Skeletal muscle satellite cell (primary cell): Measurements from ENCODE around the gene EIF3M.
A peak's percentile ranks its signal among the peaks of the same experiment; 100 is the strongest.
"Not testable (repeated sequence)": the region's sequence is repeated elsewhere in the genome, so short reads cannot be mapped to it uniquely, and the experiment has no call there.

Experiments
- H3K27me3 ChIP-seq: 2 replicates; pipeline ENCODE4 v1.7.0; 2013; ENCODE audit warnings: low read length; ENCODE audit not compliant: control insufficient read depth, insufficient read depth
- H3K36me3 ChIP-seq: 2 replicates; pipeline ENCODE4 v1.7.0; 2013; ENCODE audit warnings: mild to moderate bottlenecking, control low read depth, low read length; ENCODE audit not compliant: insufficient read depth
- H3K4me1 ChIP-seq: 2 replicates; pipeline ENCODE4 v1.7.0; 2013; ENCODE audit warnings: low read length; ENCODE audit not compliant: control insufficient read depth, insufficient read depth
- H3K4me2 ChIP-seq: 2 replicates; pipeline ENCODE4 v1.7.0; 2013; ENCODE audit warnings: mild to moderate bottlenecking, low read length
- H3K4me3 ChIP-seq: 2 replicates; pipeline ENCODE4 v1.7.0; 2013; ENCODE audit warnings: low read length
- H3K9ac ChIP-seq: 2 replicates; pipeline ENCODE4 v1.7.0; 2013; ENCODE audit warnings: mild to moderate bottlenecking, low read depth, low read length, moderate library complexity
- H3K9me3 ChIP-seq: replicated peaks from 2 replicates; pipeline ENCODE4 v1.7.0; 2013; ENCODE audit warnings: mild to moderate bottlenecking, control low read depth, low read length

The EIF3M gene

DNA sequence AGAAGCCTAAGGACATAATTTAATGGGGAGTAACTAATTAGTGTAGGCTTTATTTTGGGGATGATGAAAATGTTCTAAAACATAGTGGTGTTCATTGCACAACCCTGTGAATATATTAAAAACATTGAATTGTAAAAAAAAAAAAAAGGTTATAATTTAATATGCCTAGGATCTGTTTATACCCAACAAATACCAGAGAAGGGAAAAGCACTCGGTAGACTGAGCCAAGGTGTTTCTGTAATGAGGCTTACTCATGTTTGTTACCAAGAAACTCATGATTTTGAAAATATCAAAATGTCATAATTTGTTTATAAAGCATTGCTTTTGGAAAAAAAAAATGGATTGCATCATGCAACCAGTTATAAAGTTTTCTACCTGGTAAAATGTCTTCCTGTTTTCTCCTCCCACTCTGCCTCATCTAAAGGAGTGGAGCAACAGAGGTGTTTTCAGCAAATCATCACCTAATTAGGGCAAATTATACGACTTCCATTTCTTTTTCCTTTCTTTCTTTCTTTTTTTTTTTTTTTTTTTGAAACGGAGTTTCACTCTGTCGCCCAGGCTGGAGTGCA, 14.2 kb upstream of the EIF3M start:
- H3K4me2 ChIP-seq = no peak overlapping the region
- no peak overlapping the region for H3K9ac ChIP-seq
- H3K4me3 ChIP-seq = no peak overlapping the region
- H3K36me3 ChIP-seq = no peaks in the 10 kb centered on the region
- H3K9me3 ChIP-seq = no peaks in the 10 kb centered on the region
- no peaks in the 10 kb centered on the region for H3K4me1 ChIP-seq
- peaks cover 5% of the 10 kb centered on the region for H3K27me3 ChIP-seq

- Histone ChIP-seq H3K9ac (no peak overlapping the region), H3K4me3 (no peak overlapping the region), H3K9me3 (no peaks in the 10 kb centered on the region), H3K27me3 (peaks cover 8% of the 10 kb centered on the region), H3K4me1 (no peaks in the 10 kb centered on the region), H3K36me3 (no peaks in the 10 kb centered on the region), H3K4me2 (no peak overlapping the region)
Observed at GRCh38 chr11:32571039-32571438, 12.6 kb upstream of the EIF3M start.

GRCh38 chr11:32573228-32573627, 10.4 kb upstream of the EIF3M start:
- Histone ChIP-seq H3K27me3 (peaks cover 12% of the 10 kb centered on the region), H3K9ac (no peak overlapping the region), H3K4me3 (no peak overlapping the region), H3K9me3 (no peaks in the 10 kb centered on the region), H3K4me2 (no peak overlapping the region), H3K36me3 (no peaks in the 10 kb centered on the region), H3K4me1 (no peaks in the 10 kb centered on the region)

DNA sequence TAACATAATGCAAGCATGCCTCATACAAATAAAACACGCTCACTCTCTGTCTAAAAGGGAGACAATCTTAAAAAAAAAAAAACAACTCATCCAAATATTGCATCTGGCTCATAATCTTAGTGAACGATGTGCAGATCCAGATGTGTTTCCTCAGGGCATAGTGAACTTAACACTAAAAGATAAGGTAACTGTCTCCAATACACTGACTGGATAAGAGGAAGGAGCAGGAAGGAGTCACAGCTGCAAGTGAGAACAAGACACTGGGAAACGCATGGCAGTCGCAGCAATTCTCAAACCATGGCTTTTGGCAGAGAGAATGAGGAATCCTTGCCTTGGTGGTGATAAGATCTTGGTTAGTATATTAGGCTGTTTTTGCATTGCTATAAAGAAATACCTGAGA, 9.2 kb upstream of the EIF3M start:
- Histone ChIP-seq H3K4me3 (no peak overlapping the region), H3K9me3 (no peaks in the 10 kb centered on the region), H3K27me3 (peaks cover 12% of the 10 kb centered on the region), H3K36me3 (no peaks in the 10 kb centered on the region), H3K4me2 (no peak overlapping the region), H3K9ac (no peak overlapping the region), H3K4me1 (no peaks in the 10 kb centered on the region)

GRCh38 chr11:32575070-32575469, 8.6 kb upstream of the EIF3M start:
- Histone ChIP-seq H3K36me3 (no peaks in the 10 kb centered on the region), H3K4me1 (no peaks in the 10 kb centered on the region), H3K4me3 (no peak overlapping the region), H3K9ac (no peak overlapping the region), H3K27me3 (peaks cover 12% of the 10 kb centered on the region), H3K4me2 (no peak overlapping the region), H3K9me3 (no peaks in the 10 kb centered on the region)

DNA sequence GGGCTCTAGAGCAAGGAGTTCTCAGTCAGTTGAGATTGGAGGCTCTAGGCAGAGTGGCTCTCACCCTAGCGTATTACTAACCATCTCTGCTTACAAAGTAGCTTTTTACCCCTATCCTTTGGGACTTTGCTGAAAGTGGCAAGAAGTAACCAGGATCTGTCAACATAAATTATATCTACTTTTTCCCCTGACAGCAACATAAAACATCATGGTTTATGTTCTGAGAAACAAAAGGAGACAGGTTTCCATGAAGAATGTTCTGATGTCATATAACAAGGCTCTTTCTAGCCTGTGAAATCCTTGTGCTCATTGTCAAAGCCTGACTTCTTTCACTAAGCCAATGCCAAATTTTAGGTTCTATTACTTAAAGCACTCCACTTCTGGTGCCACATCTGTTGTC, 7.2 kb upstream of the EIF3M start:
- no peaks in the 10 kb centered on the region for H3K9me3 ChIP-seq
- no peak overlapping the region for H3K4me2 ChIP-seq
- no peak overlapping the region for H3K9ac ChIP-seq
- peaks cover 12% of the 10 kb centered on the region for H3K27me3 ChIP-seq
- no peaks in the 10 kb centered on the region for H3K36me3 ChIP-seq
- no peaks in the 10 kb centered on the region for H3K4me1 ChIP-seq
- no peak overlapping the region for H3K4me3 ChIP-seq

GRCh38 chr11:32580967-32581366, 2.7 kb upstream of the EIF3M start:
- Histone ChIP-seq H3K4me2 (no peak overlapping the region), H3K9ac (no peak overlapping the region), H3K27me3 (peaks cover 4% of the 10 kb centered on the region), H3K36me3 (no peaks in the 10 kb centered on the region), H3K9me3 (no peaks in the 10 kb centered on the region), H3K4me1 (peaks cover 10% of the 10 kb centered on the region), H3K4me3 (no peak overlapping the region)

DNA sequence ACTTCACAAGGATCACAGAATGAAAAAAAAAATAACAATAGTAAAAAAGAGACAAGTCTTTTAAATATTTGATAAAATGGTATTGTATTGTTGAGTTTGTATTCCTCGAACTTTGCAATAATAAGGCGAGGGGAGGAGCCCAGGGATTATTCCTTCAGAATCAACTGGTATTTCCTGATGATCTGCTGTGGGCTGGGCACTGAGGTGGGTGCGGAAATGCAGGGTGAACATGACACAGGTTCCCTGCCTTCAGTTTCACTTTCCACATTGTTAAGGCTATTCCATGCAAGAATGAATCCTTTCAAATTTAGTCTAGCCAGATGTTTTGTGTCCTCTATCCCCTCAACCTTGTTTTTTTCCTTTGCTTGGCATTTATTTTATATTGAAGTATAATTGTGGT, 2.1 kb upstream of the EIF3M start:
- Histone ChIP-seq H3K9ac (no peak overlapping the region), H3K4me2 (no peak overlapping the region), H3K4me3 (no peak overlapping the region), H3K36me3 (no peaks in the 10 kb centered on the region), H3K27me3 (peaks cover 4% of the 10 kb centered on the region), H3K4me1 (peaks cover 10% of the 10 kb centered on the region), H3K9me3 (no peaks in the 10 kb centered on the region)

DNA sequence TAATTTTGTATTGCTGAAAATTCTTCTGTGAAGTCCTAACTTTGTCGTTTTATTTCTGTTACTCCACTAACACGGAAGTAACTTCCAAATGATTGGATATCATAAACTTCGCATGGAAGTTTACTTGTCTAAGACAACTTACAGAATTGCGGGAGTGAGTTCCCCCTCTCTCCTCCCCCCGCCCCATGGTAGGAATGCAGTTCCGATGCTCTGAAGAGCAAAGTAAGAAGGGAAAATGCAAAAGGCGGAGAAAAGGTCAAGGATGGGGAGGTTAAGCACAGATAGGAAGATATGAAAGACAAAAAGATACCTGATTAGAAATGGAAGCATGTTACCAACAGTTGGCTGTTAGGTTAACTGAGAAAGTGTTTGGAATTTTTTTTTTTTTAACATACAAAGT, 1.3 kb downstream of the EIF3M start:
- Histone ChIP-seq H3K9ac (peak overlapping the region; percentile 99), H3K4me2 (peak overlapping the region; percentile 86), H3K4me1 (peaks cover 16% of the 10 kb centered on the region), H3K36me3 (peaks cover 24% of the 10 kb centered on the region), H3K4me3 (peak overlapping the region; percentile 97), H3K27me3 (no peaks in the 10 kb centered on the region), H3K9me3 (no peaks in the 10 kb centered on the region)

DNA sequence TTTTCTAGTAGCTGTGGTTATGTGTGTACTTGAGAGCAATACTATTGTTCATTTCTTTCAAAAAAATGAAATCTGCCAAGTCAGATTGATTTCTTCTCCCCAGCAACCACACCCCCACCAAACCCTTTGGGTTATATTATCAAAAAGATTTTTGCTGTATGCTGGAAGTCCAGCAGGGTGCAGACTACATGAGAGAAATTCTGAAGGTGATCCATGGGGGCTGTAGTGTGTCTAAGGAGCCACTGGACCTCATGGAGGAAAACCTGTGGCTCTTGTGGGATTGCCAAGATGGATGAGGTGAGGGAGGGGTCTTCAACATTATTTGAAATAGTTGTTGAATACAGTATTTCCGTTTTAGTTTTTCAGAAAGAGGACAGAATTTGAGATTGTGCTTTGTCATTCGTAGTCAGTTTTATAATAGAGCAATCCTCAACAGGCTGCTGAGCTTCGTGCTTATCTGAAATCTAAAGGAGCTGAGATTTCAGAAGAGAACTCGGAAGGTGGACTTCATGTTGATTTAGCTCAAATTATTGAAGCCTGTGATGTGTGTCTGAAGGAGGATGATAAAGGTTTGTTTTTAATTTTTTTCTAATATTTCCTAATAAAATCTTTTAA, 3.1 kb downstream of the EIF3M start:
- H3K36me3 ChIP-seq = peaks cover 40% of the 10 kb centered on the region
- no peak overlapping the region for H3K4me3 ChIP-seq
- H3K9me3 ChIP-seq = no peaks in the 10 kb centered on the region
- H3K27me3 ChIP-seq = no peaks in the 10 kb centered on the region
- peak overlapping the region; percentile 35 for H3K4me2 ChIP-seq
- peaks cover 16% of the 10 kb centered on the region for H3K4me1 ChIP-seq
- H3K9ac ChIP-seq = no peak overlapping the region

DNA sequence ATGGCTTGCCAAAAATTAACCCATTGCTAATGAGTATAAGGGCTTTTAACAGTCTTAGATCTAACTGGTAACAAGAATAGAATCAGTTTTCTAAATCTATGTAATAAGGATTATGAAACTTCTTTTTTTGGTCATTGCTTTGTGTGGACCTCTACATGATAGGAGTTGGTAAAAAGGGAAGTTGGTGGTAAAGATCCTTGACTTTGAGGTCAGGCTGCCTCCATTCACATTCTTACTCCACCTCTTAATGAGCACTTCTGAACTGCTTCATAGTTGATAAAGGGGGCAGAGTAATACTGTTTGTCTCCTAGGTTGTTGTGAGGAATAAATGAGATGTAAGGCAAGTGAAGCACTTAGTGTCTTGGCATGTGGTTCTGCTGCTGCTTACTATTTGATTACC, 10.6 kb downstream of the EIF3M start:
- H3K4me3 ChIP-seq = no peak overlapping the region
- H3K9ac ChIP-seq = no peak overlapping the region
- H3K9me3 ChIP-seq = no peaks in the 10 kb centered on the region
- H3K27me3 ChIP-seq = no peaks in the 10 kb centered on the region
- no peak overlapping the region for H3K4me2 ChIP-seq
- no peaks in the 10 kb centered on the region for H3K4me1 ChIP-seq
- H3K36me3 ChIP-seq = peaks cover 89% of the 10 kb centered on the region

DNA sequence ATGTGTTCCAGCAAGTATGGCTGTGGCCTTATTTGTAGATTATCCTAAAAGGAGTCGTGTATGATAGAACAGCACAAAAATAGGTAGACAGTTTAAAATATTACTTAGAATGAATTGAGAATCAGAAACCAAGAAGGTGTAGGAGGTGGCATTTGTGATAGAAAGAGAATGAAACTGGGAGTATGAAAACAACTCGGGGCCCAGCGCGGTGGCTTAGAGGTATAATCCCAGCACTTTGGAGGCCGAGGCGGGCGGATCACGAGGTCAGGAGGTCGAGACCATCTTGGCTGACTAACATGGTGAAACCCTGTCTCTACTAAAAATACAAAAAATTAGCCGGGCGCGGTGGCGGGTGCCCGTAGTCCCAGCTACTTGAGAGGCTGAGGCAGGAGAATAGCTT, 12.5 kb downstream of the EIF3M start:
- not testable (repeated sequence) for H3K27me3 ChIP-seq, H3K4me3 ChIP-seq, H3K9ac ChIP-seq, H3K9me3 ChIP-seq, H3K4me1 ChIP-seq, H3K4me2 ChIP-seq
- peaks cover 86% of the 10 kb centered on the region for H3K36me3 ChIP-seq
